ENCODE results near the gene PDE3B.

GRCh38 chr11:14626650-14627049, 17.0 kb upstream of the PDE3B start:
- TF ChIP-seq CTCF (conservative IDR thresholded peaks at IDR 0.05) (no peak), ZFX (IDR thresholded peaks at IDR 0.05) (no peak)
